Measurements from ENCODE around the gene LGALS1. TPM values are rescaled to one million over a fixed set of nuclear protein-coding genes. Genes with fewer than 3 reads are reported as not detected.
A peak's percentile ranks its signal among the peaks of the same experiment; 100 is the strongest.
"Not testable (repeated sequence)": the region's sequence is repeated elsewhere in the genome, so short reads cannot be mapped to it uniquely, and the experiment has no call there.

Gene LGALS1
- total and polyA plus RNA-seq, 8 donors: 15.9 to 249 (median 87.5) TPM

GRCh38 chr22:37692627-37693285, 17.3 kb downstream of the LGALS1 start:
- ATAC-seq (no peak), FAIRE-seq (no peak)
- intact Hi-C loops (cut with DNase I): no loop called here

GRCh38 chr22:37694131-37694530, 18.7 kb downstream of the LGALS1 start:
- H3K4me3 ChIP-seq; DNase-seq; H3K9me3 ChIP-seq; H3K27ac ChIP-seq; FAIRE-seq; H3K27me3 ChIP-seq; H3K4me1 ChIP-seq; intact Hi-C loops (cut with DNase I); ATAC-seq: not testable (repeated sequence)
- 92 to 95% methylated on average over 7 of the region's 7 CpGs for WGBS, 2 donors
- H3K36me3 ChIP-seq: peaks cover 0 to 26% (median 6%) of the 10 kb centered on the region in 3 donors

More at GRCh38 chr22:37692627-37693285, 17.3 kb downstream of the LGALS1 start:
- Histone ChIP-seq H3K36me3 (peaks cover 0 to 34% (median 6%) of the 10 kb centered on the region in 3 donors), H3K27ac (no peak overlapping the region), H3K9me3 (no peaks in the 10 kb centered on the region), H3K4me3 (no peak overlapping the region), H3K4me1 (peaks cover 0 to 6% (median 0%) of the 10 kb centered on the region in 3 donors), H3K27me3 (no peaks in the 10 kb centered on the region)
- DNase-seq: peak in 1 of 6 donors; percentile 36
- 87 to 91% methylated on average over 15 of the region's 15 CpGs for whole genome bisulfite sequencing, 2 donors
- no peak for TF ChIP-seq CTCF (IDR thresholded peaks at IDR 0.05)

- DNase-seq; H3K4me1 ChIP-seq; FAIRE-seq; H3K9me3 ChIP-seq; ATAC-seq; H3K27ac ChIP-seq; intact Hi-C loops (cut with DNase I); H3K4me3 ChIP-seq; H3K27me3 ChIP-seq: not testable (repeated sequence)
- peaks cover 0 to 14% (median 4%) of the 10 kb centered on the region in 3 donors for H3K36me3 ChIP-seq
- WGBS, 2 donors: 20 to 32% methylated on average over 13 of the region's 13 CpGs
Observed at GRCh38 chr22:37696260-37696656, 20.8 kb downstream of the LGALS1 start.

GRCh38 chr22:37696657-37697537, 21.5 kb downstream of the LGALS1 start, which contains the start of gene TRIOBP:
TRIOBP (plus strand) TSS chr22:37697048; CDS start chr22:37701366, 4,318 bp downstream.
- 21 to 25% methylated on average over 37 to 39 of the region's 39 CpGs for WGBS, 2 donors
- TF ChIP-seq CTCF (IDR thresholded peaks at IDR 0.05): peak in 2 of 4 donors; percentile 14 to 26
- DNase-seq (peak; percentile 89 to 97 (median 92)), FAIRE-seq (peak; percentile 82), ATAC-seq (peak; percentile 98 to 99 (median 98))
- H3K9me3 ChIP-seq: no peaks in the 10 kb centered on the region
- no peak within 1 kb of the TSS for H3K4me3 ChIP-seq
- H3K36me3 ChIP-seq: peaks cover 0 to 10% (median 0%) of the 10 kb centered on the region in 3 donors
- no peak within 1 kb of the TSS for H3K27ac ChIP-seq
- H3K27me3 ChIP-seq: no peaks in the 10 kb centered on the region
- H3K4me1 ChIP-seq: peaks cover 0 to 6% (median 0%) of the 10 kb centered on the region in 3 donors
- intact Hi-C loops (cut with DNase I): no loop called here

- H3K27ac ChIP-seq: no peak overlapping the region
- FAIRE-seq (no peak), DNase-seq (no peak), ATAC-seq (no peak)
- H3K9me3 ChIP-seq: no peaks in the 10 kb centered on the region
- no peak overlapping the region for H3K4me3 ChIP-seq
- peaks cover 0 to 6% (median 0%) of the 10 kb centered on the region in 3 donors for H3K4me1 ChIP-seq
- WGBS, 2 donors: 38 to 44% methylated on average over 3 of the region's 3 CpGs
- intact Hi-C loops (cut with DNase I): no loop called here
- H3K27me3 ChIP-seq: no peaks in the 10 kb centered on the region
- no peak for TF ChIP-seq CTCF (IDR thresholded peaks at IDR 0.05)
- H3K36me3 ChIP-seq: peaks cover 0 to 6% (median 0%) of the 10 kb centered on the region in 3 donors
Observed at GRCh38 chr22:37697538-37697835, 22.1 kb downstream of the LGALS1 start.

All from pancreas (tissue), 10 donors.